GM19463 (cell line): ENCODE data around the gene FBXO33.

ENCODE experiments used
- ATAC-seq: cut with Tn5 transposase; IDR thresholded peaks from one replicate; pipeline ENCODE4 v1.9.1; 2021; ENCODE audit warnings: mild to moderate bottlenecking, moderate library complexity; ENCODE audit not compliant: unreplicated experiment

FBXO33 gene

GRCh38 chr14:39431416-39432178 is 636 bp downstream of the FBXO33 start:
- peak; percentile 12 for ATAC-seq

- ATAC-seq = no peak
These were observed 1.3 kb downstream of the FBXO33 start for GRCh38 chr14:39430762-39431415.

GRCh38 chr14:39428118-39428517 is 4.1 kb downstream of the FBXO33 start:
- no peak for ATAC-seq

GRCh38 chr14:39426605-39427004 is 5.6 kb downstream of the FBXO33 start:
- no peak for ATAC-seq

- no peak for ATAC-seq
These were observed 6.3 kb downstream of the FBXO33 start for GRCh38 chr14:39425947-39426346.

GRCh38 chr14:39423793-39424192 is 8.4 kb downstream of the FBXO33 start:
- ATAC-seq = no peak

GRCh38 chr14:39422243-39422642 is 10.0 kb downstream of the FBXO33 start:
- no peak for ATAC-seq

GRCh38 chr14:39419272-39419671 is 13.0 kb downstream of the FBXO33 start:
- ATAC-seq = no peak

GRCh38 chr14:39417014-39417413 is 15.2 kb downstream of the FBXO33 start:
- no peak for ATAC-seq

- no peak for ATAC-seq
These were observed 16.2 kb downstream of the FBXO33 start for GRCh38 chr14:39416072-39416471.

- no peak for ATAC-seq
These were observed 25.7 kb downstream of the FBXO33 start for GRCh38 chr14:39406560-39406959.

- ATAC-seq = no peak
These were observed 33.9 kb downstream of the FBXO33 start for GRCh38 chr14:39398382-39398781.

GRCh38 chr14:39396448-39396847 is 35.8 kb downstream of the FBXO33 start:
- ATAC-seq = no peak

GRCh38 chr14:39395555-39396254 is 36.5 kb downstream of the FBXO33 start:
- no peak for ATAC-seq

- ATAC-seq = no peak
These were observed 38.9 kb downstream of the FBXO33 start for GRCh38 chr14:39393289-39393688.

- no peak for ATAC-seq
These were observed 48.1 kb downstream of the FBXO33 start for GRCh38 chr14:39384177-39384576.

GRCh38 chr14:39383741-39384140 is 48.5 kb downstream of the FBXO33 start:
- no peak for ATAC-seq

GRCh38 chr14:39383026-39383660 is 49.1 kb downstream of the FBXO33 start:
- ATAC-seq = peak; percentile 58

- no peak for ATAC-seq
These were observed 49.8 kb downstream of the FBXO33 start for GRCh38 chr14:39382463-39382862.

- no peak for ATAC-seq
These were observed 50.9 kb downstream of the FBXO33 start for GRCh38 chr14:39381366-39381765.

GRCh38 chr14:39376667-39377403 is 55.4 kb downstream of the FBXO33 start:
- no peak for ATAC-seq
